Embryonic facial prominence (tissue), 1 donor: ENCODE measurements around the gene STX8.

ENCODE experiments used
- DNase-seq: peaks from one replicate; pipeline ENCODE4 v3.0.0-alpha.2; 2016; ENCODE audit errors: extremely low spot score

The STX8 gene

GRCh38 chr17:9228408-9229159, 347.0 kb downstream of the STX8 start:
- peak; percentile 63 for DNase-seq

GRCh38 chr17:9227819-9228407, 347.7 kb downstream of the STX8 start:
- no peak for DNase-seq

- DNase-seq, result no peak
Observed at GRCh38 chr17:9226794-9227135, 348.9 kb downstream of the STX8 start.

- DNase-seq, result no peak
Observed at GRCh38 chr17:9226130-9226793, 349.4 kb downstream of the STX8 start.

GRCh38 chr17:9225305-9226101, 350.1 kb downstream of the STX8 start:
- DNase-seq, result no peak

- no peak for DNase-seq
Observed at GRCh38 chr17:9224485-9224884, 351.1 kb downstream of the STX8 start.

- no peak for DNase-seq
Observed at GRCh38 chr17:9223531-9223930, 352.1 kb downstream of the STX8 start.

- DNase-seq, result no peak
Observed at GRCh38 chr17:9221922-9222180, 353.8 kb downstream of the STX8 start.

GRCh38 chr17:9221147-9221921, 354.3 kb downstream of the STX8 start:
- no peak for DNase-seq

- no peak for DNase-seq
Observed at GRCh38 chr17:9220398-9221146, 355.0 kb downstream of the STX8 start.

- DNase-seq, result no peak
Observed at GRCh38 chr17:9219631-9220397, 355.8 kb downstream of the STX8 start.

GRCh38 chr17:9218911-9219310, 356.7 kb downstream of the STX8 start:
- no peak for DNase-seq

- DNase-seq, result no peak
Observed at GRCh38 chr17:9218064-9218635, 357.5 kb downstream of the STX8 start.

GRCh38 chr17:9217151-9218056, 358.2 kb downstream of the STX8 start:
- no peak for DNase-seq

GRCh38 chr17:9215465-9215864, 360.2 kb downstream of the STX8 start:
- DNase-seq, result no peak

- DNase-seq, result no peak
Observed at GRCh38 chr17:9213303-9213640, 362.3 kb downstream of the STX8 start.

GRCh38 chr17:9212376-9213302, 363.0 kb downstream of the STX8 start:
- no peak for DNase-seq
